DMS79 (cell line): ENCODE measurements around the gene CACNG4.

Experiments used
- DNase-seq: peaks from one replicate; lab custom pipeline; 2025; lab: John Stamatoyannopoulos, UW

CACNG4 gene

DNA sequence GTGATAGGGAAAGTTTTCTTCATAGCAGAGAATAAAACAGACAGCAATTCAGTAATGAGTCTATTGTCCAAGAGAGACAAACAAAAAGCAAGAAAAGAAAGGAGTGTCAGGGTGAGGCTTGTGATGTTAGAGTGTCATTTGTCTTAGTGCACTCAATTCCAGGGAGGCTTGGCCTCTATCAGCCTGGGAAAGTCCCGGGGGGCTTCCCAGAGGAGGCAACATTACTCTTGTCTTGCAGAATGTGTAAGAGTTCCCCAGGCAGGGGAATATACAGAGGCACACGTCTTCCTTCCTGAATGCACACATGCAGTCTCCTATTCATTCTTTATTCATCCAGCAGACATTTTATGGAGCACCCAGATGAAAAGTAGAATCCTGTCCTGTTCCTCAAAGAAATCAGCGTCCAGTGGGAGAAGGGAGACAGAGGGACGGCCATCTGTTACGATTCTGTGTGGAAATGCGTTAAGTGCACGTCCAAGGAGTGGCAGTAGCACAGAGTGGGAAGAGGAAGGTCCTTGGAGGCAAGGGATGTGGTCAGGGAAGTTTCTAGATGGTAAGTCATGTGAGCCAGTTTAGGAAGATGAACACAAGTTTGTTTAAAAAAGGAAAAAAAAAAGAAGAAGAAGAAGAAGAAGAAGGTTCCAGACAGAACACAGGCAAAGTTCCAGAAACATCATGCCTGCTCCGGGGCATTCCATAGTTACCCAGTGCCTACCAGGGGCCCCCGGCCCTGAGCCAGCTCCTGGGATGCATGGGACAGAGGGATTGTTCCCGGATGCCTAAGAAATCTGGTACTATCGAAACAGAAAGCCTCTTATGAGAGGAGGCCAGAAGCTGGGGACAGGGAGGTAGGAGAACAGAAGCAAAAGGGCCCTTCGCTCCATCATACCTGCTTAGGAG lies 21.1 kb downstream of the CACNG4 start:
- no peak for DNase-seq

DNA sequence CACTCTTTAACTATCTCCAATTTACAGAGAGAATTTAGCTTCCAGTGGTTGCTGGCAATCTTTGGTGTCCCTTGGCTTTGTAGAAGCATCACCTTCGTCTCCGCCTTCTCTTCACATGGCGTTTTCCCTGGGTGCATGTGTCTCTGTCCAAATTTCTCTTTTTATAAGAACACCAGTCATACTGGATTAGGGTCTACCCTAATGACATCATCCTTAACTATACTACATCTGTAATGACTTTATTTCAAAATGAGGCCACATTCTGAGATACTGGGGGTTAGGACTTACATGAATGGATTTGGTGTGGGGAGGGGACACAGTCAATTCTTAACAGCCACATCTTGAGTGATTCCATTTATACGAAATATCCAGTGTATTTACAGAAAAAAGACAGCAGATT lies 22.2 kb downstream of the CACNG4 start:
- DNase-seq, result no peak

DNA sequence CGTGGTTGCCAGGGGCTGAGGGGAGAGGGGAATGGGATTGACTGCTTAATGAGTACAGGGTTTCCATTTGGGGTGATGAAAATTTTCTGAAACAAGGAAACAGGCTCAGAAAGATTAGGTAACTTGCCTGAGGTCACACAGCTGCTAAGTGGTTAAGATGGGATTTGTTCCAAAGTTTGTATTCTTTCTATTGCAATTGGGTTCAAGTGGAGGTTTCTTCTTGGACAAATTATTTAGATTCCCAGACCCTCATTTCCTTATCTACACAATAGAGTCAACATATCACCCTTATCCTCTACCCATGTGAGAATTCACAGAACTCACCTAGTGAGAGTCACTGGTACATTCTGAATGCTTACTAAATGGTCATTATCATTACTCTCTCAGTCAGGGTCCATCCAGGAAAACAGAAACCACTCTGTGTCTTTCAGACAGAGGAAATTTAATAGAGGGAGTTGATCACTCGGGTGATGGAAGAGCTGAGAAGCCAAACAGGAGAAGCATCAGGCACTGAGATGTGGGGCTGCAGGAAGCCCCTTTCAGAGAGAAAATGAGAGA lies 22.6 kb downstream of the CACNG4 start:
- no peak for DNase-seq

DNA sequence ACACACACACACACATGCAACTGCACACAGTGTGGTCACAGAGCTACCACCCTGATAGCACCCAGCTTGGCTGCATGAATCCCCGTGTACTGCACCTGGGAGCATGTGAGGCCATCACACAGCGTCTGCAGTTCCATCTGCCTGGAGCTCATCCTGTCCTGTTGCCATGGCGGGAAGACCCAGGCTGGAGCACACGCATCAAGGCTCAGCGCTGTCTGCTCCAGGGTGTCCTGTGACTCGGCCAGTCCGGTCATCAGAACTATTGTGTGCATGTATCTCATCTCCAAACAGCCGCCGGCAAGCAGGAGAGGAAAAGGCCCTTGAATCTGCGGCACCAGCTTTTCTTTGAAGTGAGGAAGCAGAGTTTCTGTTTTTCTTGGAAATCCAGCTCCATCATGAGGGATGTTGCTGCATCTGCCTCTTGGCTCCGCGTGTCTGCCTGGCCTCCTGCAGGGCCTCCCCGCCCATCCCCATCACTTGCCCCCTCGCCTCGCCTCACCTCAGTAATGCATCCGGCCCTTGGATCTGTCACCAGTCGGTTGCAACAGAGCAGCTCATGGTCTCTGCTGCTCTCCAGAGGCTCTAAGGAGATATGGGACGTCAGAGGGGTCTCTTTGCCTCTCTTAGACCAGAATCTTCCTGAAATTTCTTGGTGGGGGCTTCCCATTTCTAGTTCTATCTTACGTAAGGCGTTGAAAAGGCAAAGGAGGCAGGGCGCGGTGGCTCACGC lies 23.7 kb downstream of the CACNG4 start:
- DNase-seq, result no peak

DNA sequence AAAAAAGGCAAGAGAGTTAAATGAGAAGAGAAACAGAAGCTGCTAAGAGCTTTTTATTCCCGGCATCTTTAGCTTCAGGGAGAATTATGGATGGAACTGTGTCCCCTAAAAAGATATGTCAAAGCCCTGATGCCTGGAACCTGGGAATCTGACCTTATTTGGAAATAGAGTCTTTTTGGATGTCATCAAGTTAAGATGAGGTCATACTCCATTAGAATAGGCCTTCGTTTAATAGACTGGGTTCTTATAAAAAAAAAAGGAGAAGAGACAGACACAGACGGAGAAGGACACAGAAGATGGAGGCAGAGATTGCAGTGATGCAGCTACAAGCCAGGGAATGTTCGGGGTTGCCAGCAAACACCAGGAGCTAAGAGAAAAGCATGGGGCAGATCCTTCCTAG lies 24.6 kb downstream of the CACNG4 start:
- DNase-seq, result no peak

DNA sequence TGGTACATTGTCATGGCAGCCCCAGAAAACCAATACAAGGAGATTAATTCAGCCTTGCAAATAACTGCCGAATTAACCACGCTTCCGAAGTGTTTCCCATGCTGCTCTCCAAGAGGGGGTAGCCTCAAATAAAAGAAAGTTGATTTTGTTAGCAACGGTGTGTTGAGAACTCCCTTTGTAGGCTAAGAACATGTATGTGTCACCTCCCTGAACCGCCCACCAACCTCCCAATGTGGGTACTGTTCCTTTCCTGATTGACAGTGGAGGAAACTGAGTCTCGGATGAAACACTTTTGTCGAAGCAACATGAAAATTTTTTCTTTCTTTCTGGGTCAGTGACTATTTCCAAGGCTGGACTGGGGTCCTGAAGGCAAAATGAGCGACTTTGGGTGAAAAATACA lies 25.1 kb downstream of the CACNG4 start:
- DNase-seq, result no peak

DNA sequence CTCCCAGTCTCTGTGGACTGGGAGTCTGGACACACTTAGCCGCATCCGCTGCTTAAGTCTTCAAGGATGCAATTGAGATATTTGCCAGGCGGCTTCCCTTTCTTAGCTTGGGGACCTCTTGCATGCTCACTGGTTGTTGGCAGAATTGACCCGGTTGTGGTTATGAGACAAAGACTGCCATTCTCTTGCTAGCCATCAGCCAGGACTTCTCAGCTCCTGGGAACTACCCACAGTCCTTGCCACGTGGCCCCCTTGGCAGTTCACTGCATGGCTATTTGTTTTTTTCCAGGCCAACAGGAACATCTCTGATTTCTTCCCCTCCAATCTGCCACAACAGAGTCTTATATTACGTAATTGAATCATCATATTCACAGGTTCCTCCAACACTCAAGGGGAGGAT lies 25.5 kb downstream of the CACNG4 start:
- DNase-seq, result no peak

DNA sequence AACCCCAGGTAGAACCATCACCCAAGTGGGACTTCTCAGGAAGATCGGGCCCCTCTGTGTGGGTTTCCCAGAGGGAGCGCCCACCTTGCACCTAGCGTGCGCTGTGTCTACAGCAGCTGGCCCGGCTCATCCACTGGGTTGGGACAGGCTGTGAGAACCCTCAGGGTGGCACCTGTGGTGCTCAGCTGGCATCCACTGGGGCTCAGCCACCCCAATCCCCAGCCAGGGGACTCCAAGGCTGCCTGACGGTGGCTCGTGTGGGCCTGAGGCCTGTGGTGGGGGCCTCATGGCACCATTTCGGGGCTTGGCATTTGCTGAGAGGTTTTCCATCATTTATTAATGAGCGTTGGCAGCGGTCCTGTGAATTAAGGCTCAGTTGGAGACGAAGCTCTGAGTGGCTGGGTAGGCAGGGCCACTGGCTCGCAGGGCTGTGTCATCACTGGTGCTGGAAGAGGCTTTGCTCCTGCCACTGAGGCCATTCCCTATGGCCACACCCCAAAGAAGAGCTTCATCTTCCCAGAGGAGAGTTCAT lies 28.5 kb downstream of the CACNG4 start:
- DNase-seq, result no peak

DNA sequence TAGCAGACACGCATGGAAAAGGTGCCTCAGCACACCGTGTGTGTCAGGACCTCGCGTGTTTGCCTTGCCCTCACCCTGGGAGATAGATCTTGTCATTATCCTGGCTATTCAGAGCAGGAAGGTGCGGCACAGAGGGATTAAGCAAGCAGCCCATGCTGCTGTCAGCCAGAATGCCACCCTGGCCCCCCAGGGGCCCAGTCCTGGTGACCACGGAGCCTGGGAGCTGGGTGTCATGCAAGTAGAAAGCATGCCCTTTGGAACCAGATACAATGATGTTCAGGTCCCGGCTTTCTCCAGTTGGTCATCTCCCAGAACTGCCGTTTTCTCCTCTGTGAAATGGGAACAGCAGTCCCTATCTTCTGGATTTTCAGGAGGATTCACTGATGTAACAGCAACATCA lies 29.9 kb downstream of the CACNG4 start:
- no peak for DNase-seq

DNA sequence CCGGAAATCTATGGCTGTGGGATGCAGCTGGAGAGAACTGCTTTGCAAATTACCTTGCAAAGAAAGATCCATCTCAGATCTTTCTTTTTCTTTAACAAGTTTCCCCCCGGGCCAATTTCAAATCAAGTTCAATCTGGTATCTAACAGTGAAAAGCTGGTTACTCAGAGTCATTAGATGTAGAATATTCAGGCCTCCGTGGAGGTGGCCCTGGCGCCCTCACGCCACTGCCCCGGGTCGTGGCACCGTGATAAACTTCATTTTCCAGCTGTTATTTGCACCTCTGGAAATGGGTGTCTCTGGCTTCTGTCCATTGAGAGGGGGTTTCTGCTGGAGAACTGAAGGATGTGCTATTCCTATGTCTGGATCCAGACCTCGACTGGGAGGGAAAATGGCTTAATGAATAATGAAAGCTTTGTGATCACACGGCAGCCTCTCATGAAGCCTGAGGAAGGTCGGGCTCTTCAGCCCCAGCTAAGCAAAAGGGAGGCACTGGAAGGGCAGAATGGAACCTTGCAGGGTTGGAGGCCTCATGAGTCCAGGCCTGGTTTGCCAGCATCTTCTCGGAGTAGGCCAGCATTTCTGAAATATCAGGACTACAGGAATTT lies 30.5 kb downstream of the CACNG4 start:
- DNase-seq, result no peak

DNA sequence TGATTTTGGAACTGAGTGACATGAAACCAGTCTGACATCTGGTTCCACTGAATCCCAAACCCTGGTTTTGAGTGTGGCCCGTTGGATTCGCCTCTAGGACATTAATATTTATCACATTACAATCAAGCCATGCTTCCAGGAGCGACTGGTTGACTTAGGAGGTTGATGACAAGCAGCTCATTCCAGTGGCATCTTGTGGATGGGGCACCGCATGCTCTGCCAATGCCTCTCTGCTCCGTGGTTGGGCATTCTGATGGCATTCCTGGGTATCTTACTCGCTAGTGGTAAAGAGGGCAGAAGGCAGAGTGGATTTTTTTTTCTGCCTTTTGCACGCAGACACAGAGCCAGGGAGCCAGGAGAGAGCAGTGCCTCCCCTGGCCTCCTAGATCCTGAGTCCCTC lies 31.4 kb downstream of the CACNG4 start:
- no peak for DNase-seq

DNA sequence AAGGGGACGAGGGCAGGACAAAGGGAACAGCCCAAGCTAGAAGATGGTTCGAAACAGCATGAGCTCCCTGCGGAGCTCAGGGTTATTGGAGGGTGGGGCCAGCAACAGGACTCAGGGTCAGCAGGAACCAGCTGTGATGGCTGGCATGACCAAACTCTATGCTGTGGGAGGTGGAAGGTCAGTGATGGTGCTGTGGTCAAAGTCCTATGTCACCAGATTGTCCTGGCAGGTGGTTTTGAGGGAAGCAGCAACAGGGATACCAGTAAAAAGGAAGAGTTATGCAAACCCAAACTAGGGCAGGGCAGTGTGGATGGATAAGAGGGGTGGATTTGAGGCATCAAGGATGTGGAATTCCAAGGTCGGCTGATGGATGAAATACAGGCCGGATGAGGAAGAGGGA lies 32.4 kb downstream of the CACNG4 start:
- DNase-seq, result no peak

DNA sequence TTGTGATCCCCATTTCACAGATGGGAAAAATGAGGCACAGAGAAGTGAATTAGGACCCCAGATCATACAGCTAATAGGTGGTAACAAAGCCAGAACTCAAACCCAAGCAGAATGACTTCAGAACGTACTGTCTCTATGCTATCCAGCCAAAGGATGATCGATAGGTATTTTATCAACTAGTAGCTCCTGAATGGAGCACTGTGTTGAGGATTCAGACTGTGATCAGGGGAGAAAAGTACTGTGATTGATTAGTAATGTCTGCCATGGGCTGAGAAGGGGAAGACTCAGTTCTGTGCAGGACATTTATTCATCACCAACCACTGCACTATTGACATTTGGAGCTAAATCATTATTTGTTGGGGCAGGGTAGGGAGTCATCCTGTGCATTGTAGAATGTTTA lies 38.7 kb downstream of the CACNG4 start:
- DNase-seq, result no peak

DNA sequence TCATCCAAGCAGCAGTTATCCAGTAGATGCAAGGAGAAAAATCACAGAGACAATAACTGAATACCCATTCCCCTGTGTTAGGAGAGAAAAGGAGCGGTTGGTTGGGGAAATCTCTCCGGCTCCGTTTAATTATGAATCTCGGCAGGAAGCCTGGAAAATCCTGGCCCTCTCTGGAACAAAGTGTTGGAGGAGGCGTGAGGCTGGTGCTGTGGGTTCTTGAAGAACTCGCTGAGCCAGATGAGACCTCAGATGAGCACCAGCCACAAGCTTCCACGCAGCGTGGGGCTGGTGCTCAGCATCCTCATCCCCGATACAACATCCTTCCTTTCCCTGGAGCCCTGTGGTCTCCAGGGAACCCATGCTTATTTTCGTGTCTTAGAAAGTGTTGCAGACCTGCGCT lies 39.7 kb downstream of the CACNG4 start:
- DNase-seq, result no peak

DNA sequence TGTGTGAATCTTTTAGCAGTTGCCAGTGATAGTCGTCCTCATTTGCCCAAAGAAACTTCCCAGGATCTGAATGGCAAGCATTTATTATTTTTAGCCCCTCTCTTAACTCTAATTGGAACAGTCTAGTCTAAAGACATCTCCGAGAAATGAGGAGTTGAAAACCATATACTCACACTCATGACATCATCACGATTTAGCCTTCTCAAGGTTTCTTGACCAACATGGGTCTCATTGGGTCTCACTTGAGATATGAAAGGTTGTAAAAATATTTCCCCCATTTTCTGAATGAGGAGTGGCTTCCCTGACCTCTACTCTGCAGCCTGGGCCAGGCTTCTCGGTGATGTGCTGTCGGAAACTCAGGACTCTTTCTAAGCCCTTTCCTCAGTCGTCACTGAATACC lies 42.8 kb downstream of the CACNG4 start:
- no peak for DNase-seq

DNA sequence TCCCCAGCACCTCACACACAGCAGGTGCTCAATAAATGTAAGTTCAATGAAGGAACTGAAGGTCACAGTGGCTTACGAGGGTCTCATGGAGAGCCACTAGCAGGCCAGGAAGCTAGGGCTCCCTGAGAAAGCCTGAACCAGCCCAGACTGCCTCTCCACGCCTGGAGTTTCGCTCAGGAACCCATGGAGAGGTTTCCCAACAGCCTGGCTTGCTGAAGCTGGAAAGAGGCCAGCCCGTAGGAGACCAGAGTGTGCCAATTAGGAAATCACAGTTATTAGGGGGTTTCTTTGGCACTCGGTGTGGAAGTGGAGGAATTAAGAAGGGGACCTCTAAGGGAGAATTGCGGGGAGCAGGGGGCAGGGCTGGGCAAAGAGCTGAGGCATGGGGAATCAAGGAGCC lies 43.6 kb downstream of the CACNG4 start:
- DNase-seq, result no peak

DNA sequence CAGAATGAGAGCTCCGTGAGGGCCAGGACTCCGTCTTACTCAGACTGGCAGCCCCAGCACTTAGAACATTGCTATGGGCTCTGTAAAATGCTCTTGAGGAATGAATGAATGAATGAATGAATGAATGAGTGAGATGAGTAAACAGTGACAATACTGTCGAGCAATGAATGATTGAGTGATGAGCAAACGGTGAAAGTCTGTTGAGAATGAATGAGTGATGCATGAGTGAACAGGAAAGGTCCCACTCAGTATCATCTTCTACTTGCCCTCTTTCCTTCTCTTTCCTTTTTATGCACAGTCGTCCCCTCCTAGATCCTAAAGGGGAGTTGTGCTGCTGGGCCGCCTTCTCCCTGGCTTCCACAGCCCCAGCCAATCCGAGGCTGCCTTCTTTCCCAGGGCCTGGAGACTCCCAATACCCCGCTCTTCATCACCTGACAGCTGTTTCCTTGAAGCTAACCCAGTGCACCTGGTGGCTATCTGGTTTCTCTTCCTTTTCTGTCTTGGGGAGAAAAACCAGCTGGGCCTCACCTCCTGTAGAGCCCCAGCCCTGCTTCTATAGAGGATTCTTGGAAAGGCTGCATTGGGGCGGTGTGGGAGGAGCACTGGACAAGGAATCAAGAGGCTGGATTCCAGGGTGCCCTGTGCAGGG lies 47.1 kb downstream of the CACNG4 start:
- no peak for DNase-seq

DNA sequence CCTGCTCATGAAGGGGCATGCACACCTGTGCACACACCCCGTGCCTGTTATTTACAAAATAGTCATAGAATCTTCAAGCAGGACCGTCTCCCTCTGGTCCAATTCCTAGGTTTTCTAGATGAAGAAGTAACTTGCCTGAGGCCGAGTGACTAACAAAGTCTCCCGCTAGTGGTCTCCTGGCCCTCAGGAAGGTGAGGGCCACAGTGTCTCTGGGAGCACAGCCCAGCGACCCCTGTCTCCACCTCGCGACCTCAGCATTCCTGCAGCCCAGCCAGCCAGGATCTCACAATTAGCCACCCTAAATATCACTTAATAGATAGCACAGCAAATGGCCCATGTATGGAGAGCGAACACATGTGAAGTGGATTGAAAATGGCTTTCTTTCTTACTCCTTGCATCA lies 49.4 kb downstream of the CACNG4 start:
- no peak for DNase-seq

DNA sequence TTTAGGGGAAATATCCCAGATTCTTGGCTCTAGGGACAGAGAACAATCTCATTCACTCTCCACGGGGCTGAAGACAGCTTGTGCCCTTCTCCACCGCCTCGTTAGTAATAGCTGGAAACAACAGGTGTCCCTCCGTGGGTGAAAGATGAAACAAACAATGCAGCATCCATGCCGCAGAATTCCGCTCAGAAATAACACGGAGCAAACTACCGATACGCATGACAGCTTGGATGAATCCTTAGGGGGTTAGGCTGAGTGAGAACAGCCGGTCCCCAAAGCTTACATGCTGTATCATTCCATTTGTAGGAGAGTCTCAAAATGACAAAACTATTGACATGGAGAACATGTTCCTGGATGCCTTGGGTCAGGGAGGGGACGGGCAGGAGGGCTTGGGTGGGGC lies 50.5 kb downstream of the CACNG4 start:
- no peak for DNase-seq

DNA sequence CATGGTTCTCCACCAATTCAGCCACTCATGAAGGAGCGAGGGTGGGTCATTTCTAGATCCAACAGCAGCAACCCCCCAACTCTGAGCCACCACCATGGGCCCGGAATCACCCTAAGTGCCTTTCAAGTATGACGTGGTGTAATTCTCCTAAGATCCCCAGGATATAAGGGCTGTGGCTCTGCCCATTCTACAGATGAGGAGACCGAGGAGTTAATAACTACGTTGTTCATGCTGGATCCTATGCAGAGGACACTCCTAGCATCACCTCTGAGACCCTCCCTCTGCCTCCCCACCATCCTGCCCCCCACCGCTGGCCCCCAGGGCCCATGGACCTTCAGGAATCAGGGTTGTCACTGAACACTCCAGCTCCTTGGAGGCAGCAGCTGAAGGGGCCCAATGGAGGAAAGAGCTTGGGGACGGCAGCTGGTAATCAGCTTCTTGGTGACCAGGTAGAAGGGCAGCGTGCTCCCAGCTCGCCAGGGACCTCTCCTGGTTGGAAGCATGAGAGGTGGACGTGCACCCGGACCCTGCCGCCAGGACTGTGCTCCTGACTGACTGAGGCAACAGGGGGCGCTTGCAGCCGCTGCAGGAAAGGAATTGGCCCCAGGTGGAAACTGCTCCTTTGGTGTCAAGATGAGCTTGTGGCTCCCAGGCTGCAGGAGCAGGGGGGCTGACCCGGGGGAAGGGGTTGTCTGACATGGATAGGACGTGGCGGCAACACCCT lies 51.7 kb downstream of the CACNG4 start:
- DNase-seq, result no peak

DNA sequence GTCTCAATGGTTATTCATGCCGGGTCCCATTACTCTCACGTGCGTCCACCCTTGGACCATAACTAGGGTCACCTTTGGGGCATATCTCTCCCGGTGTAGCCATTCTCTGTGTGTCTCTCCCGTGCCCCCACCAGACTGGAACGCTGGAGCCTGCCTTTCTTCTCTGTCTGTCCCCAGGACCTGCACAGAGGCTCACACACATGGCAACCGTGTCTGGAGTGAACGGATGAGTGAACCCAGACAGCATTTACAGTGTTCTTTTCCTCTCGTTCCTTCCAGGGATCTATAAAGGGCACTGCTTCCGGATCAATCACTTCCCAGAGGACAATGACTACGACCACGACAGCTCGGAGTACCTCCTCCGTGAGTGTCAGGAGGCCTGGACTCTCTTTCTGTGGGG lies 53.4 kb downstream of the CACNG4 start:
- no peak for DNase-seq
